C4-2B (cell line): ENCODE results near the gene ENPP6.

Experiments used
- CTCF ChIP-seq: fragments of 450-650 bp; conservative IDR thresholded peaks from 2 replicates; pipeline ENCODE4 v1.5.1; 2017; ENCODE audit warnings: mild to moderate bottlenecking
- ZFX ChIP-seq: fragments of 450-650 bp; IDR thresholded peaks from 2 replicates; pipeline ENCODE4 v1.6.1; 2017

DNA sequence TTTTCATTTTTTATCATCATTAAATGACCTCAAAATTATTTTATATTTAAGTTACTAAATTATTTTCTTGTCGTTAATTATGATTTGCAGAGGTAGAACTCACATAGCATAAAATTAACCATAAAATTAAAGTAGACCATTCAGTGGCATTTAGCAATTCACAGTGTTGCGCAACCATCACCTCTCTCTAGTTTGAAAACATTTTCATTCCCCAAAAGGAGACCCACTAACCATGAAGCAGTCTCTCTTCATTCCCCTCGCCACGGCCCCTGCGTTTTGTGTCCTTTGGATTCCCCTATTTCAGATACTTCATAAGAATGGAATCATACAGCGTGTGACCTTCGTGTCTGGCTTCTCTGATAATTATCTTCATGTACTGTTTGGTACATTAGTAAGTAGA, 154.9 kb downstream of the ENPP6 start:
- TF ChIP-seq CTCF (no peak), ZFX (no peak)
